GM21737 (cell line): ENCODE measurements around the gene BOD1L1.

Source experiments
- ATAC-seq: cut with Tn5 transposase; IDR thresholded peaks from one replicate; pipeline ENCODE4 v1.9.1; 2021; ENCODE audit warnings: mild to moderate bottlenecking, moderate library complexity; ENCODE audit not compliant: unreplicated experiment

The BOD1L1 gene

DNA sequence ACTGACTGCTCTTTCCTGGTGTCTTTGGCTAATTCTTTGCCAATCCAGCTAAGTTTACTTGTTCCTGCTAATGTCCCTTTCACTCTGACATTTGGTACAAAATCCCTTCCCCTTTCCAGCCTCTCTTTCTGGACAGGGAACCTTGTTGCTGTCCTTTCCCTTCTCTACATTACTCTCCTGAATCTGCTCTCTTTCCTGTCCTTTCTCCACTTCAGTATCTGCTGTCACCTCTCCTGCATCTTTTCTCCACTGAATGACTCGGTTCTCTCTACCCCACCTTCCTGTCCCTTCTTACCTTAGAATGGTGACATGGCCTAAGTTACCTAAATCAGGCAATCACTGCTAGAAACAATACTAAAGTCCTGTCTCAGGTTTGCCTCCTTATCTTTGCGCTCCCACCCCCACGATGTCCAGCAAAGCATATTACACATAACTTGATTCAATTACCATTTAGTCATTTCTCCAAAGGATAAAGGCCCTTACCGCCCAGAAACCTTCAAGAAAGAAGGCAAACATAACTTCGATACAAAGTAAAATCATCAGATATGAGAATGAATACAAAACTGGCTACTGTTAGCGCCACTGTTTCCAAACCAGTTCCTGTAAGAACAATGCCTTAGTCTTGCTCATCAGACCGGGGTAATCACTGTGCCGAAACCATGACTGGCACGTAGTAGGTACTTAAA lies 890 bp downstream of the BOD1L1 start:
- ATAC-seq = no peak

DNA sequence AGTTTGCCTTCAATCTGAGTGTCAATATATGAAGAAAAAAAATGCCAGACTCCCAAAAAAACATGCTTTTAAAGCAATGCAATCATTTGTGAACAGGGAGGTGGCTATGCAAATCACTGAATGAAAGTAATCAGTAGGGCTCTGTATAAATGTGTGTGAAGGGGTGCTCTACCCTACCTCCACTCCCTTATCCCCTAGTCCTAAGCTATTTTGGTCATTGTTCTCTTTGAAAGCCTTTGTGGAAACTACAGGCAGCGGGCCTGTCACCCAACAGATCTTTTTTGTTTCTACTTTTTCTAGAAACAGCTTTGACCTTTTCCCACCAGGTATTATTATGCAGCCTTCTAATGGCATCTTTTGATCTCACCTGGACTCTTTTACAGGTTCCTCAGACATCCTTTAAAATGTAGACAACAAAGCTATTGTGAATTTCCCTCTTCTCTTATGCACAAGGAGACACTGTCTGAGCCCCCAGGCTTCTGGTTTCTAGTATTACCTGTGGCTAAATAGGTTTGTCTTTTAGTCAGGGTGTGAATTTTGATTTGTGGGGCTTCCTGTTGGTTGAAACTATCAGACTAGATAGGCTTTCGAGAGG lies 9.2 kb downstream of the BOD1L1 start:
- no peak for ATAC-seq

DNA sequence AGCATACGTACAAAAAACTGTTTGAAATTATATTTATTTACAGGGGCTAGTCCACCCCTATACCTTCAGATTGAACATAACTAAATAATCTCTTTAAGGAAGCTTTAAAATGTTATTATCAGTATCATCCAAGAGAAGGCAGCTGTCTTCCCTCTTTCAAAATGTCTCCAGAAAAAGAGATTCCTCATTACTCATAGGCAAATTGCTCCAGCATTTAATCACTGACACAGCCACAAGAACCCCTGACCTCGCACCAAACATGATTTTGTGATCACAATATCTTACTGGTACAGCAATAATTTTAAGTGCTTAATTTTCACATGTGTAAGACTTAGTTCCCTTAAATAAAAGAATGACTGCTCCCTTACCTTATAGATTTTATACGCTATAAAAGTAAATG lies 9.7 kb downstream of the BOD1L1 start:
- ATAC-seq = no peak

DNA sequence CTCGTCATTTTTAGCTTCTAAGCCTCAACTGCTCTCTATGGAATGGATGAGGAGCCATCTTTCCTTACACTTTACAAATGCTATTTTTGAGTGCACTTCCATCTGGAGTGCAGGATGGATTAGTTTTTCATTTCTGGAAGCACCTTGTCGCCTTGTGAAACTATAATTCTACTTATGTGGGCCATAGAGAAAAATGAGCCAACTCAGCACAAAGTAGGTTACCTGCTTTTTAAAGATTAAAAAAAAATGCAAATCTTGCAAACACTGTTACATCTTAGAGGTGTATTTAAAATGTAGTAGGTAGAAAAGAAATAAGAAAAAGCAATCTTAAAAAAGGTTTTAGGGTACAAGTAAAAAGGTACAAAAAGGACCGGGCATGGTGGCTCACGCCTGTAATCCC lies 10.9 kb downstream of the BOD1L1 start:
- no peak for ATAC-seq

DNA sequence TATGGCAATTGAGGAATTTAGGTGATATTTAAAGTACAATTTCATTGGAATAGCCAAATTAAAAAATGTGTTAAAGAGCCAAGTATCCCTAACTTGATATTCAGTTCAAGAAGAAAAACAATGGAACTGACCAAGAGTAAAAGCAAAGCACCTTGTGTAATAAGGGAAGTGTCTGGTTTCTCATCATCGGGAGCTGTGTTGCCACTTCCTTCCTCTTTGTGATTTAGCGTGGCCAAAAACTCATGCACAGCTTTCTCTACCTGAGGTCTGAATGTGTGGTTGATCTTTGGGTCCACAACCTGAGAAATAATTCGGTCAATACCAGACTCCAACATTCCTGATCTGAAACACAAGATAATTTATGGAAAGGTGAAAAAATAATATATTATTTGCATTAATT lies 12.4 kb downstream of the BOD1L1 start:
- ATAC-seq = peak; percentile 48

DNA sequence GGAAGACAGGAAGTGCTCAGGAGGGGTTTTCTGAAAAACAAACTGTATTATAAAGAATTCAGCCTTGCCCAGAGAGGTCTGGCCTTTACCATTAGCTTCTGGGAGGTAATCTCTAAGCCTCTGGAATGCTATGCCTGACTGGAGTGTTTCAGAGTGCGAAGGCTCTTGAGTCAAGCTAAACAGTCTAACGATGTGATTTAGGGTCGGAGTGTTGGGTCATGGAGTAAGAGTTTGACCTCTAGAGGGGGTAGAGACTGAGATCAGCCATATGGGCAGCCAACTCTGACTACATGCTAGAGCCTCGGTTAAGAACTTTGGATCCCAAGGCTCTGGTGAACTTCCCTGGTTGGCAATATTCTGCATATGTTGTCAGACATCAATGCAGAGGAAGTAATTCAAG lies 15.0 kb downstream of the BOD1L1 start:
- no peak for ATAC-seq

DNA sequence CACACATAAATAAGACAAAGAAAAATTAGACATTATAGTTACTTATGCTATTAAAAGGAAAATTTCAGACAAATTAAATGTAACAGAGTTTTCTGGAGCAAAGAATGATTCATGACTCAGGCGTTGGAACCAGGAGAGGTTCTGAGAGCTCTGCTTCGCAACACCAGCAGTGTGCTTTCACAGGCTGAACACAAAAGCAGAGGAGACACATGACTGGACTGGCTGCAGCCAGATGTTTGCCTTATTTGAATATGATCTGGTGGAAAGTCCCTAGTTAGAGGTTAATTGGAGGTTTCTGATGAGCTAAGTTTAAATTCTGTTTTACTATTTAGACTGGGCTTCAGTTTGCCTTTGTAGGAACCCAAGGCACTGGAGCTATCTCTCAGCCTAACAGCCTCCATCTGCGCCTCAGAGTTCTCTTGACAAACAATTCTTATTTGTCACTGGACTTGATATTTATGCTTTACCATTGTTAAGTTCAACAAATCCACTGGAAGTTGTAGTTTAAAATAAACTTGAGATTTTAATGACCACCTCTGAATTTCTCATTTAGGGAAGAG lies 16.2 kb downstream of the BOD1L1 start:
- ATAC-seq = peak; percentile 88

DNA sequence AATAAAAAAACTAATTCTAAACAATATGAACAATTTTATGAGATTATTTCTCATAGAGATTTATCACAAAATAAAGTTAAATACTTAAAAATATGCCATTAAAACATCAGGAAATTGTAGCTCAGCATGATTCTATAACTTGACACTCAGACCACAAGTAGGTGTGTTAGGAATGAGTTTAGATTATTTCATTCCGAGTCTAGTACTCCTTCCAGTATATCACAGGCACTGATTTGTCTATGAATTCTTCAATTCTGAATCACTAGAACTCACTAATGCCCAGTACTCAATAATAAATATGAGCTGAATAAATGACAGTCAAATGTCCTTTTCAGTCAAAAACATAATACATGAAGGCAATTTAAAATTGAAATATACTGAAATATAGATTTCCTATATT lies 22.2 kb downstream of the BOD1L1 start:
- no peak for ATAC-seq

DNA sequence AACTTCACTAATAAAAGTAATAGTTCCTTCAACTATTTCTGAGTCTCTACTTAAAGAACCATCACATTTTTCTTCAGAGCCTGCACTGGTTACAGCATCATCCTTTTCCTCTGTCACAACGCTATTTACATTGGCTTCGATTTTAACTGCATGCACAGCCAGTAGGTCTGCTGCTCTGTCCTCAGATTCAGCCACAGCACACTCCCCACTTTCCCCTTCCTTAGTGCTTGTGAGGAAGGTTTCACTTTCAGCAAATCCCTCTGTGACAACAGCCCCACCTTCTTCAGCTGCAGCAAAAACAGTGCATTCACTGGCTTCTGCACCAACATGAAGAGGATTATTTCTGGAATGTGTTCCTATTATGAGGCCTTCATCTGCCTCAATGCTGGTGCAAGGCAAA lies 25.7 kb downstream of the BOD1L1 start:
- ATAC-seq = no peak

DNA sequence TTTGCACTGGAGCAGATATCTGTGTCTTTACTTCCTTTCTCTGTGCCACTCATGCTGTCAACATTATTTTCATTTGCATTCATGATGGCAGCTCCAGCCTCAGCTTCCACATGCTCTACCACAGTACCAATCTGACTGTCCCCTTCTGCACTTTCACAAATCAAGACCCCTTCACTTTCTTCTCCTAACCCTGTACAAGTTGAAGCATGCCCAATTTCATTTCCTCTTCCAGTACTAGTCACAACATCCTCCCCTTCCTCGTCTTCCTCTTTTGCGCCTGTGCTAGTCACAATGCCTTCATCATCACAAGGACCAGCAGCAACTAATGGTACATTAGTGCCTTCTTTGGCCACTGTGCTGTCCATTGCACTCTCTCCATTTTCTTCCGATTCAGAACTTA lies 26.5 kb downstream of the BOD1L1 start:
- peak; percentile 49 for ATAC-seq

DNA sequence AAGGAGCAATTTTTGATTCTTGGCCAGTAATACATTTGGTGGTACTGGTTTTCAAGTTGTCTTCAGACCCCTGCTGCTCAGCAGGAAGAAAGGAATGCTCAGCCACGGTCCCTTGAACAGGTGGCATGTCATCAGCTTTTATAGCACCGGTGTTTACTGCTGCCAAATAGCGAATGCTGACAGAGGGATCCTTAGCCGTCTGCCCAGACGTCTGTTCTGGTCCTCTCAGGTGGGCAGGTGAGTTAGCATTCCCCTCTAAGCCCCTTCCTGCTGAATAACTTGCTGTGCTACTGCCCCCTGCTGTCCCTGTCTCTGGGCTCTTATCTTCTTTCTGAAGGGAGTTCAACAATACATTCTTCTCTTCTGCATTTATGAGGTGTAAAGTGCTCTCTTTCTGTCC lies 28.4 kb downstream of the BOD1L1 start:
- ATAC-seq = no peak

DNA sequence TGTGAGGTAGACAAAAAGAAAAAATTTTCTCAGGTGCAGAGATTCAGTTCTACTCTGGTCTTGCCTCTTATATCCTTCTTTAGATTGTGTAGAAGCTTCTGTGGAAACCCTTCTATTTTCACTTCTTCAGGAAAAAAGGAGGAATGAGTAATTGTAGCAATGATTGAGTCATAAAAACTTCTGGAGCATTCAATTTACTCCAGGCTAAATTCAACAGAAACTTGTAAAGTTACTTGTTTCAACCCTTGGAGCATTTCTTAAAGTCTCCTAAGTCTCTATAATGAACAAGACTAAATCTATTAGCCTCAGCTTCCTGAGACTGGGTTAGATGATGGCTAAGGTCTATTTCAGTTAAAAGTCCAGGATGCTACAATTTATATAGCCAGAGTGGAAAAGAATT lies 29.9 kb downstream of the BOD1L1 start:
- no peak for ATAC-seq

DNA sequence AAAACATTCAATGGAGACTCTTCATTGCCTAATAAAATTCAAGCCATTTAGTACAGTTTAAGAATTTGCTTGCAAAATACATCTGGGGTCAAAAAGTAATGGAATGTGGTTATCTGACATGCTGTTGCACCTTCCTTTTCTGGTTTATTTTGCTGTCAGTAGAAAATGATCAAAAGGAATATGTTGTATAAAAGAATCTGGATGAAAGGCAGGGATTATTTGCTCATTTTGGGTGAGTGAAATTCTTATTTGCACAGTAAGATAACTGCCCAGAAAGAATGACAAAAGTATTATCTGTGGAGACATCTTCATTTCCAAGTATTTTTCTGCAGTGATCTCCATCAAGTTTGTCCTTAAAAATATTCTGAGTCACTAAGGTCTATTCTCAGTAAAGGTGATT lies 30.4 kb downstream of the BOD1L1 start:
- no peak for ATAC-seq

DNA sequence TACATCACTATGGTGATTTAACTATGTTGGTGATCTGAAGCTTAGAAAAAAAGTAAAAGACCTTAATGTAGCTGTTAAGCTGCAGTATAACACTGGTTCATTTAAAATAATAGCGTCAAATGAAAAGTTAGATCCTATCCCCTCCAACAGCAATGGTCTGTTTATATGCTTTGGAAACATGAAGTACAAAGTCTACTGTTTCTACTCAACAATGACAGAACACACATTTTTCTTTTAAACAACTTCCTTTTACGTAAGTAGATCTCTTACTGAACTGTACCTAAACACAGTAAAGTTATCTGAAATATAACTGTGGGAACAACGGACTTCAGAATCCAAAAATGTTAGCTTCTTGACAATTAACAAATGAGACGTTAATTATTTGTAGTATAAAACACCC lies 35.3 kb downstream of the BOD1L1 start:
- no peak for ATAC-seq

DNA sequence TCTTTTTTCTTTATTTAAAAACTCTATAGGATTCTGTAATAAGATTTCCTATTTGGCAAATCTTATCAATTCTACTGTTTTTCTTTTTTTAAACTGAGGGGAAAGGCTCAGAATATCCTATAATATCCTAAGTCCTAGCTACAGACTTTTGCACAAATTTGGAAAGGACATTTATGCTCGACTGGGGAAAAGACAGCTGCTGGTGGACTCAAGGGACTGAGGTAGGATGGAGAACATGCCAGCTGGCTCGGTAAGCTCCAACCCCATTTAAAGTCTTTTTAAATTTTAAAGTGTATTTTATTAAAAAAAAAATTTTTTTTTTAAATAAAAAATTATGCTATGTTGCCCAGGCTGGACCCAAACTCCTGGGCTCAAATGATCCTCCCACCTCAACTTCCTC lies 36.8 kb downstream of the BOD1L1 start:
- ATAC-seq = no peak

DNA sequence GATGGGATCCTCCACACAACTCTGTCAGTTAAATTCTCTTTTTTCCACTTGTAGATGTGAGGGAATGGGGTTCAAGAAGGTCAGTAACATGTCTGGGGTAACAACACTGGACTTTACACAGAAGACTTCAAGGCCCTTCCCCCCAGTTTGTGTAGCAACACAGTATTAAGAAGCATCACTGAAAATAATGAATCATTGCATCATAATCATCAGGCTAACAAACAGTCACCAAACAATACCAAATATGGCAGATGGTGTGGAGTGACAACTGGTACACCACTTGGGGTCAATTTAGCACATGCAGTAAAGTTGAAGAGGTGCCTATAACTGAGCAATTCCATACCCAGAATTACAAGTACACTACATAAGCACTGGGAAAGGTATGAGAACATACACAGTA lies 38.6 kb downstream of the BOD1L1 start:
- ATAC-seq = no peak

DNA sequence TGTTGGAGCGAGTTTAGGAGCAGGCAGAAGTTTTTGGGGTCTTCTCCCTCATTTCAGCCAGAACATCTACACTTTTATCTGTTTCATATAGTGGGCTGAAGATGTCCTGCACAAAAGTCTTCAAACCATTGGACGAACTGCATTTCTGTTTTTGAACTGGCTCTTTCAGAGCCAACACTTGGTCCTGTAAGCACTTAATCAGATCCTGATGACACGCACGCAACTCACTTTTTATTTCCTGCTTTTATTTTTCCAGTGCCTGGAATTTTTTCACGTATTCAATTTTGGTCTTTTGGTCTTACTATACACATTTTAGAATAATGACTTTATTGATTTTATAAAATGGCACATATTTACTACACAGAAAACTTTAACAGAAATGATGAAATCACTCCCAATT lies 43.0 kb downstream of the BOD1L1 start:
- ATAC-seq = no peak

DNA sequence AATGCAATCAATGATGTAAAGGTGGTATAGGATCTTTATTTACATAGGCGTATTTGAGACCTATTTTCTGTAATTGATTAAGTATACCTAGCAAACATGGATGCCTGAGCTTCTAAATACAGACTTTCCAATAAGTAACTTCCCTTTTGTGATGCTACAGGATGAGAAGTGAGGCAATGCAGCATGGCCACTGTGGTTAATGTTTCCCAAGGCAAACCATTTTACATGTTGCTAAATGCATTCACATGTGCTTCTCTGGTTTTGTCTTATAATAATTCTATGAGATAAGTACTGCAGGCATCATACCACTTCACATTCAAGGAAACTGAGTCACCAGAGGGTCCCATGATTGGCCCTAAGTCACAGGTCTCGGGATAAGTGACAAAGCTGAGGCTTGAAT lies 47.5 kb downstream of the BOD1L1 start:
- no peak for ATAC-seq

DNA sequence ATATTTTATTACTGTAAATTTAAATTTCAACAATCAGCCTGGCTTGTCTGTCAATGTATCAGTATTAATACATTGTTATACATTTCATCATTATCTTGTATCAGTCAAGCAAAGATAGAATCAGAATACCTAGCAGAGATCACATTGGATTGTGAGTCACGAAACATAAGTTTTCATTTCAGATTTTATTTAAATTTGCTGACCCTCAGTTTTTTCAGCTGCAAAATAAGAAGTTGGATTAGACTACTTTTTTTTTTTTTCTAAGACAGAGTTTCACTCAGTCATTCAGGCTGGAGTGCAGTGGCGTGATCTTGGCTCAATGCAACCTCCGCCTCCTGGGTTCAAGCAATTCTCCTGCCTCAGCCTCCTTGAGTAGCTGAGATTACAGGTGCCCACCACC lies 49.9 kb downstream of the BOD1L1 start:
- no peak for ATAC-seq

DNA sequence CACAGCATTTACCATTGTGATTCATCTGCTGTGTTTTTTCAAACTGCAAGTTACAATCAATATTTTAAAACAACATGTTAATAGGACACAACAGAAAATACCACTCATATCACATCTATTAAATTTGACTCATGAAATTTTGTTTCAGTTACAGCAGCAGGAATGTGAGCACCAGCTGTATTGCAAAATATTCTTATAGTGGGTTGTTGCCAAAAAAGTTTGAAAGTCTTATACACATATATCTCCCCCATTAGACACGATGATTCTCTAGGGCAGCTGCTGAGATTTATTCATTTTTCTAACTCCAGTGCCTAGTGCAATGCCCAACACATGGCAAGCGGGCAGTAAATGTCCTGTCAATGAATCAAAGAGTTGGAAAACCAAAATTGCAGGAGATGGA lies 56.6 kb downstream of the BOD1L1 start:
- ATAC-seq = no peak

DNA sequence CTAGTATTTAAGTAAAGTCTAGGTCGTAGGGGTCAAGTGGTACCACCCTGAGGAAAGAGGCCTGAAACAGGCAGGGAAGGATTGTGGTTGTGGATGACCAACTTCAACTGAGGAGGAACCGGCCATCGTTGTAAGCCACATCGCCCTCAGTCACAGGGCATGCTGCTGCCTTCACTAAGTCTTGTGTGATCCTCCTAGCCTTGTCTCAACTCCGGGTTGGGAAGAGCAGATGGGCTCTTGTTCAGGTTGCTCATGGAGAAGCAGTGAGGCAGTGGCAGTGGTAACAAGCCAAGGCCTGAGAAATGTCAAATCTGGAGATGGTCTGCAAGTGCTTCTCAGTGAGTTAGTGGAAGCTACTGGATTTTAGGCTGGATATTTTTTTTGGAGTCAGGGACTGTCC lies 60.4 kb downstream of the BOD1L1 start:
- ATAC-seq = no peak

DNA sequence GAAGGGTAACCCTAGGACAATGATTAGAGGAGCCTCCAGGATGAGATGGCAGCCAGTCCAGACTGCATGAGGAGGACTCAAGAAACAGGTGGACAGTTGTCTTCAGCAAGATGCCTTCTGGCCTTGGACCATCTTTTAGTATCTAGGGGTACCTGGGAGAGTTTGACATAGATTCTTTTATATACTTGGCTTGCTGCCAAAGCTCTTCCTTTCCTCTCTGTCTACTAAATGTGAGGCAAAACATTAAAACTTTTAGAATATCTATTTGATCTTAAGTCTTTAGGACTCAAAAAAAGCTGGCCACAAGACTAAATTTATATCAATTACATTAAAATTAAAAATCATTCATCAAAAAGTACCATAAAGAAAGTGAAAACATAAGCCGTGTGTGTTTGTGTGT lies 64.6 kb downstream of the BOD1L1 start:
- ATAC-seq = no peak

DNA sequence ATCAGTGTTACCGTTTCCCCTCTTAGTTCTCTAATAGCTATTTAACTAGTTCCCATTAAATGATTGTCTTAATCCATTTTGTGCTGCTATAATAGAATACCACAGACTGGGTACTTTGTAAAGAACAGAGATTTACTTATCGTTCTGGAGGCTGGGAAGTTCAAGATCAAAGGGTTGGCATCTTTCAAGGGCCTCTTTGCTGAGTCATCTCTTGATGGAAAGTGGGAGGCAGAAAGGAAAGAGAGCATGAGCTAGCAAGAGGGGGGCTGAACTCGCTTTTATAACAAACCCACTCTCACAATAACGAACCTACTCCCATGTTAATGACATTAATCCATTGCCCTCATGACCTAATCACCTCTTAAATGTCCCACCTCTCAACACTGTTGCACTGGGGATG lies 65.9 kb downstream of the BOD1L1 start:
- no peak for ATAC-seq
